Effector memory CD4-positive, alpha-beta T cell (primary cell): ENCODE data around the gene VPS29.
"Not testable (repeated sequence)": the region's sequence is repeated elsewhere in the genome, so short reads cannot be mapped to it uniquely, and the experiment has no call there.

Source experiments
- DNase-seq, 3 donors: peaks; one replicate each; pipeline ENCODE4 v3.0.0-alpha.2; 2020
- H3K27ac ChIP-seq: 2 replicates; pipeline ENCODE4 v1.7.0; 2013; ENCODE audit warnings: mild to moderate bottlenecking, low read length, moderate library complexity; ENCODE audit not compliant: insufficient read depth, poor library complexity, severe bottlenecking
- H3K27me3 ChIP-seq: replicated peaks from 2 replicates; pipeline ENCODE4 v1.7.0; 2013; ENCODE audit warnings: mild to moderate bottlenecking, low read length; ENCODE audit not compliant: insufficient read depth, control insufficient read depth, poor library complexity, severe bottlenecking
- H3K36me3 ChIP-seq: 2 replicates; pipeline ENCODE4 v1.7.0; 2013; ENCODE audit warnings: mild to moderate bottlenecking, low read length, moderate library complexity; ENCODE audit not compliant: control insufficient read depth, insufficient read depth
- H3K4me1 ChIP-seq: 2 replicates; pipeline ENCODE4 v1.7.0; 2013; ENCODE audit warnings: low read length, mild to moderate bottlenecking; ENCODE audit not compliant: control insufficient read depth, insufficient read depth, poor library complexity, severe bottlenecking
- H3K4me3 ChIP-seq: 2 replicates; pipeline ENCODE4 v1.7.0; 2013; ENCODE audit warnings: low read length, low read depth, mild to moderate bottlenecking; ENCODE audit not compliant: insufficient read depth, poor library complexity, severe bottlenecking
- H3K9me3 ChIP-seq: 2 replicates; pipeline ENCODE4 v1.7.0; 2013; ENCODE audit warnings: mild to moderate bottlenecking, low read length, moderate library complexity; ENCODE audit not compliant: control insufficient read depth

VPS29 gene

DNA sequence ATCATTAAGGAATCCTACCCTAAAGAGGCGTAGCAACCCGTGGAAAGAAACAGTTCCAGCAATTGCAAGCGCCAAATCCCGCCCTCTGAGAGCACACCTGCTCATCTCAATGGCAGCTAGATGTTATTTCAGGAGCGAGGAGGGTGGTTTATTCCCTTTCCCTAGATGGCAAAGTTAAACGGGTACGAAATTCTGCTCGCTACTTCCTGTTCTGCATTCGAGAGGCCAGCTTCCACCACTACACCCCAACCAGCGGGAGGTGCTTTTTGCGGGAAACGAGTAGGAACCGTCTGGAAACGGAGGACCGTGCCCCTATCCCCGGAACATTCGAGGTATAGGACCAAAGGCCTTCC is 536 bp downstream of the VPS29 start:
- Histone ChIP-seq H3K36me3 (no peaks in the 10 kb centered on the region), H3K9me3 (no peaks in the 10 kb centered on the region), H3K4me1 (peaks cover 10% of the 10 kb centered on the region), H3K4me3 (peak overlapping the region; percentile 83), H3K27me3 (no peaks in the 10 kb centered on the region), H3K27ac (peak overlapping the region; percentile 90)
- no peak for DNase-seq

DNA sequence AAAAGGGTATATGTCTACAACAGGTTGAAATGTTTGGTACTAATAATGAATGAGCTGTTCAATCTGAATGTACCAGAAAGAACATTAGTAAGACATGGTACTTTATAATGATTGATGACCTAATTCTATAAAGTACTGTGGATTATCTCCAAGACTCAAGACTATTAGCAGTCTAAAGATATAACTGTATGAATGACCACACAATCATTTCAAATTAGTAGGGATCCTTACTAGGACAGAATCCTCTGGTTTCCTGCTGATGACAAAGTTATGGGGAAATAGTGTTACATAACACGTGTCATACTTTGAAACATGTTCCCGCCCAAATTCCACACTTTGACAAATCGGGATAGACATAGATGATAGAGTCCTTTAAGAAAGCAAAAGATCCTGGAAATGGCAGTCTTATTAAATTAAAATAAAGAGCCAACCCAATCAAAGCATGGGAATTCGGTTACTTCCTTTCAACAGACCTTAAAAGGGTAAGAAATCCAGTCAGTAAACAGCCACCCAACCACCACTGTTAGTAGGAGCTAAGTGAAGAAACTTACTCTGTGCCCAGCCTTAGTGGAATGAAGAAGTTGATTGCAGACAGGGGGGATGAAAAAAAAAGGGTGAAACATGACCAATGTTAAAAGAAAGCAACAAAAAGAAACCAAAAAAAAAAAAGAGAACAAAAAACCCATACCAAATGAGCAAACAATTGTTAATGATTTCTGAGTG is 2.8 kb downstream of the VPS29 start:
- no peaks in the 10 kb centered on the region for H3K9me3 ChIP-seq
- no peak overlapping the region for H3K4me3 ChIP-seq
- no peak overlapping the region for H3K27ac ChIP-seq
- peaks cover 10% of the 10 kb centered on the region for H3K4me1 ChIP-seq
- H3K36me3 ChIP-seq = peaks cover 9% of the 10 kb centered on the region
- DNase-seq = no peak
- H3K27me3 ChIP-seq = no peaks in the 10 kb centered on the region

DNA sequence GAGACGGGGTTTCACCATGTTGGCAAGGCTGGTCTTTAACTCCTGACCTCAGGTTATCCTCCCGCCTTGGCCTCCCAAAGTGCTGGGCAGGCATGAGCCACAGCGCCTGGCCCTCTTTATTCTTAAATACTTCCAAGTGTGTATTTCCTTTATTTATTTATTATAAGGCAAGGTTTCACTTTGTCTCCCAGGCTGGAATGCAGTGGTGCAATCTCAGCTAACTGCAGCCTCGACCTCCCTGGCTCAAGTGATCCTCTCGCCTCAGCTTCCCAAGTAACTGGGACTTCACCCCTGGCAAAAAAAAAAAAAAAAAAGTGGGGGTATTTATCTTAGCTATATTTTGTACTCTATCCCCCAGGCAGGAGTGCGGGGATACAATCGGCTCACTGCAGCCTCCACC is 26.5 kb downstream of the VPS29 start:
- DNase-seq = no peak
- Histone ChIP-seq H3K27me3 (no peaks in the 10 kb centered on the region), H3K4me1 (no peaks in the 10 kb centered on the region), H3K9me3 (no peaks in the 10 kb centered on the region), H3K27ac (no peak overlapping the region), H3K36me3 (peaks cover 3% of the 10 kb centered on the region), H3K4me3 (no peak overlapping the region)

DNA sequence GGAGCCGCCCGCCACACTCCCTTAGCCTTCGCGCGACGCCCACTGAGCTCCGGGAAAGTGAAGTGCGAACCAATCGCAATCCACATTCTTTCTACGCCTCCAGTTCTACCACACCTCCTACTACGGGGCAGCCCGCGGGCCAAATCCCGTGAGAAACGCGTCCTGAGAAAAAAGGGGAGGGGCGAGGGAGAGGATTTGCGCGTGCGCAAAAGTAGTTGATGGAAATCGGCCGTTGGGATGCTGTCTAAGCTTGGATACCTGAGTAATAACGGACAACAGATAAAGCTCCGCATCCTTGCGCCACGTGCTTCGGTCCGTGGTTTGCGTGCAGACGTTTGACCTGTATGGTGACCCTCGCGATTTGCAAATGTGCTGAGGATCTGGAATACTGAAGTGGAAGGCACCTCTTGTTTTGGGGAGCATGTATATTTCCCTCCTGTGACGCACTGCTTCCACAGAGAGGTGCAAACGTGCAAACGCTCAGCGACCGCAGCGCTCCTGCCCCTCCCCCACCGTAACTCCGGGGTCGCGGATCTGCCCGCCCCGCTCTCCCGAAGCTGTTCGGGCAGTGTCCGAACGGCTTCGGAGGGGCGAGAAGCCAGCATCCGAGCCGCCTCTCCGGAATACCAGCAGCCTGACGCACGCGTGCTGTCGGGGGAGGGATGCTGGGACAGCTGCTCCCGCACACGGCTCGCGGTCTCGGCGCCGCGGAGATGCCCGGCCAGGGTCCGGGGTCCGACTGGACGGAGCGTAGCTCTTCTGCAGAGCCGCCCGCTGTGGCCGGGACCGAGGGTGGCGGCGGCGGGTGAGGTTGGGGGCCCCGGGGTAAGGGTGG is 33.5 kb downstream of the VPS29 start, which contains the start of the genes FAM216A and GPN3:
Gene FAM216A, plus strand, starts transcription at position 632 of the 835 bp plus-strand sequence. Its CDS starts 31 bp downstream, at position 663.
Gene GPN3, minus strand, starts transcription at position 44 of the 835 bp plus-strand sequence. CDS start 54 bp downstream, outside the sequence.
- peak; percentile 90 to 94 (median 93) for DNase-seq
- H3K9me3 ChIP-seq = no peaks in the 10 kb centered on the region
- H3K27ac ChIP-seq = peak within 1 kb of the TSS; percentile 87
- H3K27me3 ChIP-seq = no peaks in the 10 kb centered on the region
- peaks cover 8% of the 10 kb centered on the region for H3K4me1 ChIP-seq
- H3K4me3 ChIP-seq = peak within 1 kb of the TSS; percentile 88
- peaks cover 9% of the 10 kb centered on the region for H3K36me3 ChIP-seq

DNA sequence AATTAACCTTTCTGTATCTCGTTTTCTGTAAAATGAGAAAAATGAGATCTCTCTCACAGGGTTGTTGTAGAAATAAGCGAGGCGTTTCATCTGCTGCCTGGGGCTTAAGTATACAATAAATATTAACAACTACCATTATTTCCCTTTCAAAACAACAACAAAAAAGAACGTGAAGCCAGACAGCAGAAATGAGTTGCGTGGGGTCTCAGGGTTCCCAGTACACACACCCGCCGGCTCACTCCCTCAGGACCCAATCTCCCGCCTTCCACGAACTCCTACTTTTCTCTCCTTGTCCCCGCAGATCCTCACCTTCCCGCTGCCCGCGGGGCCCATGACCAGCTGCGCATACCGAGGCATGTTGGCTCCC is 34.1 kb downstream of the VPS29 start:
- H3K4me1 ChIP-seq = peaks cover 8% of the 10 kb centered on the region
- peak overlapping the region; percentile 87 for H3K27ac ChIP-seq
- H3K9me3 ChIP-seq = no peaks in the 10 kb centered on the region
- peaks cover 9% of the 10 kb centered on the region for H3K36me3 ChIP-seq
- H3K4me3 ChIP-seq = peak overlapping the region; percentile 88
- no peaks in the 10 kb centered on the region for H3K27me3 ChIP-seq
- DNase-seq = no peak

DNA sequence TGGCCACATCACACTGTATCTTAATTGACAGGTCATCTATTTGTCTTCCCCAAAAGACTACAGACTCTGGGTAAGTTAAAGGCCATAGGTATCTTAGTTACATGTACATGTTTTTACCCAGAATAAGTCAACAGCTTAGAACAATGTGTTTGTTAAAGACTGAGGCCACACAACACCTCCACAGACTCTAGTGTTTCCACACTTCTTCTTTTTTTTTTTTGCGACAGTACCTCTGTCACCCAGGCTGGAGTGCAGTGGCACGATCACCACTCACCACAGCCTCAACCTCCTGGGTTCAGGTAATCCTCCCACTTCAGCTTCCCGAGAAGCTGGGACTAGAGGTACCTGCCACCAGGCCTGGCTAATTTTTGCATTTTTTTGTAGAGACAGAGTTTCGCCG is 35.1 kb downstream of the VPS29 start:
- DNase-seq = no peak
- Histone ChIP-seq H3K36me3 (peaks cover 9% of the 10 kb centered on the region), H3K4me3 (no peak overlapping the region), H3K4me1 (peaks cover 8% of the 10 kb centered on the region), H3K9me3 (no peaks in the 10 kb centered on the region), H3K27me3 (no peaks in the 10 kb centered on the region), H3K27ac (no peak overlapping the region)

DNA sequence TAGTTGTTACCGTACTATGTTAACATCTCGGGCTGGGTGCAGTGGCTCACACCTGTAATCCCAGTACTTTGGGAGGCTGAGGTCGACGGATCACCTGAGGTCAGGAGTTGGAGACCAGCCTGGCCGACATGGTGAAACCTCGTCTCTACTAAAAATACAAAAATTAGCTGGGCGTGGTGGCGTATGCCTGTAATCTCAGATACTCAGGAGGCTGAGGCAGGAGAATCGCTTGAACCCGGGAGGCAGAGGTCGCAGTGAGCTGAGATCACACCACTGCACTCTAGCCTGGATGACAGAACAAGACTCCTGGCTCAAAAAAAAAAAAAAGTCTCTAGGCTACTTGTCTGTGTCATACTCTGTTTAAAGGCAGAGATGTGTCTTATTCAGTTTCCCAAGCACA is 36.1 kb downstream of the VPS29 start:
- DNase-seq, H3K4me3 ChIP-seq, H3K27me3 ChIP-seq, H3K36me3 ChIP-seq, H3K9me3 ChIP-seq, H3K4me1 ChIP-seq, H3K27ac ChIP-seq: not testable (repeated sequence)

DNA sequence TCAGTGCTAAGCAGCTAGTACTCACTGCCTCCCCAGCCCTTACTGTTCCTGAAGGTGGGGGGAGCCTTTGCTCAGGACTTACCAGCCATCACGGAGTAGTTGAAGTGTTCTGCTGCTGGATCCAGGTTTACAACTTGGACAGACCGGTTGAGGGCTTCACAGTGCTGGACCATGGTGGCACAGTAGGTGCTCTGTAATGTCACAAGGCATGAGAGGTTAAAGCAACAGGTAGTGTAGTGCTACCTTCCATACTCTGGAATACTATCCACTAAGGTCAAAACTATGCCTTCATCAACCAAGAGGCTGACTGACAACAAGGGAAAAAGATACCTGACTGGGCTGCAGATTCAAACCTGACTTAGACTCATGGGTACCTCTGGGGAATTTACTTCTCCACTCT is 36.9 kb downstream of the VPS29 start:
- Histone ChIP-seq H3K36me3 (peaks cover 9% of the 10 kb centered on the region), H3K4me3 (no peak overlapping the region), H3K27ac (no peak overlapping the region), H3K9me3 (no peaks in the 10 kb centered on the region), H3K4me1 (peaks cover 8% of the 10 kb centered on the region), H3K27me3 (no peaks in the 10 kb centered on the region)
- no peak for DNase-seq

DNA sequence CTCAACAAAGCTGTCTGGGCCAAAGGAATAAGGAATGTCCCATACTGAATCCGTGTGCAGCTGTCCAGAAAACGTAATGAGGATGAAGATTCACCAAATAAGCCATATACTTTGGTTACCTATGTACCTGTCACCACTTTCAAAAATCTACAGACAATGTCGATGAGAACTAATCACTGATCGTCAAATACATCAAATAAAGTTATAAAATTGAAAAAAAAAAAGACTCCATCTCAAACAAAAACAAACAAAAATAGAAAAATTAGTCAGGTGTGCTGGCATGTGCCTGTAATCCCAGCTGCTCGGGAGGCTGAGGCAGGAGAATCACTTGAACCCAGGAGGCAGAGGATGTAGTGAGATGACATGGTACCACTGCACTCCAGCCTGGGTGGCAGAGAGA is 40.7 kb downstream of the VPS29 start:
- not testable (repeated sequence) for H3K27ac ChIP-seq, H3K4me1 ChIP-seq, H3K27me3 ChIP-seq, H3K9me3 ChIP-seq, DNase-seq, H3K4me3 ChIP-seq
- H3K36me3 ChIP-seq = peaks cover 18% of the 10 kb centered on the region

DNA sequence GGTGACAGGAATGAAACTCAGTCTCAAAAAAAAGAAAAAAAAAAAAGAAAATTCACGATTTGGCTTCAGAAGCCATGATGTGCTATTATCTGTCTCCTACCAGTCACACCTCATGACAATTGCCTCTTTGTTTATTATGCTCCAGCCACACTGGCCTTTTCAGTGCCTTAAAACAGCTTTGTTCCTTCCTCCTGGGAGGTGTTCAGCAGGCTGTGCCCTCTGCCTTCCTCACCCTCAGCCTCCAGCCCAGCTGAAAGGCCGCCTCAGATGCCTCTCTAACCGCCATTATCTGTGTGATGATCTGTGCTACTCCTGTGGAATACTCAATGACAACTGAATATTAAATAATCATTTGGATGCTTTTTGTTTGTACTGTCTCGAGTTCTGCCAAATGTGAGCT is 43.2 kb downstream of the VPS29 start:
- H3K4me3 ChIP-seq = no peak overlapping the region
- peaks cover 9% of the 10 kb centered on the region for H3K36me3 ChIP-seq
- H3K27ac ChIP-seq = no peak overlapping the region
- no peaks in the 10 kb centered on the region for H3K9me3 ChIP-seq
- DNase-seq = no peak
- H3K27me3 ChIP-seq = no peaks in the 10 kb centered on the region
- no peaks in the 10 kb centered on the region for H3K4me1 ChIP-seq
